Right renal cortex interstitium (tissue), 3 donors: Measurements from ENCODE around the gene RAB3GAP1. TPM values are rescaled to one million over a fixed set of nuclear protein-coding genes. Genes with fewer than 3 reads are reported as not detected.
"Not testable (repeated sequence)": the region's sequence is repeated elsewhere in the genome, so short reads cannot be mapped to it uniquely, and the experiment has no call there.

Source experiments
- DNase-seq, 3 donors: peaks; one replicate each; pipeline ENCODE4 v3.0.0-alpha.2; 2013; ENCODE audit warnings: low read depth in 3 of 3, low spot score in 2 of 3
- polyA plus RNA-seq, 3 donors: library from polyadenylated mRNA; unstranded; fragments of 120-200 nt; gene quantifications; one replicate each; pipeline ENCODE4 v1.2.1, GENCODE V29; 2013; ENCODE audit not compliant: insufficient read length in 3 of 3

RAB3GAP1 gene
- polyA plus RNA-seq, 3 donors = 52.1 to 57.0 (median 54.3) TPM

- DNase-seq = no peak
These were observed 944 bp downstream of the RAB3GAP1 start for GRCh38 chr2:135052997-135053474.

DNA sequence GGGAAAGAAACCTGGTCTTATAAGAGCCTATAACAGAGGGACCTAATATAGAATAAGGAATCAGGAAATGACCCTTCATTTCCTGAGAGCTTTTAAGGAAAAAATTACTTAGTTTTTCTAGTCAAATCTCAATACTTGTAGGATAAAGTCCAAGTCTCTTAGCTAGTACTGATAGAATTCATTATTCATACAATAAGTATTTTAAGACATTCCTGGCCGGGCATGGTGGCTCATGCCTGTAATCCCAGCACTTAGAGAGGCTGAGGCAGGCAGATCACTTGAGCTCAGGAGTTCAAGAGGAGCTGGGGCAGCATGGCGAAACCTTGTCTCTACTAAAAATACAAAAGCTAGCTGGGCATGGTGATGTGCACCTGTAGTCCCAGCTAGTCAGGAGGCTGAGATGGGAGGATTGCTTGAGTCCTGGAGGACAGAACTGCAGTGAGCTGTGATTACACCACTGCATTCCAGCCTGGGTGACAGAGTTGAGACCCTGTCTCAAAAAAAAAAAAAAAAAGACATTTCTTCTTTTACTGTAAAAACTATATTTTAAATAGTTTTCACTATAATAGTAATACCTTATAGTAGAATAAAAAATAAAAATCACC lies 3.2 kb downstream of the RAB3GAP1 start:
- no peak for DNase-seq

DNA sequence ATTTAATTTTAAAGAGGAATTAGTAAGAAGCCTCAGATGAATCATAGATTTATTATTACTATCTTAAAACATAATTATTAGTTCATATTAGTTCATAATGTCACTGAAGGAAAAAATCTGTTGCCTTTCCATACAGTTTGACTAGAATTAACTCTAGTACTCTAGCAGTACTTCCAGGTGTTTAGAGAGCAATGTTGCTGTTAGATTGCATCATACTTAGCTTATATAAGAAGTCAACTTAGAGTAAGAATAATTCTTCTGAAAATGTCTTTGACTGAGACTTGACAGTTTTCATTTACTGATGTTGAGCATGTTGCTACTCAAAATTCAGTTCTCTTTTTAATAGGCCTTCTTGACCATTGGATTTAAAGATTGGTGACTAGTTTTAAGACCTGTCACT lies 4.7 kb downstream of the RAB3GAP1 start:
- DNase-seq = no peak

- DNase-seq = no peak
These were observed 7.5 kb downstream of the RAB3GAP1 start for GRCh38 chr2:135059577-135059976.

DNA sequence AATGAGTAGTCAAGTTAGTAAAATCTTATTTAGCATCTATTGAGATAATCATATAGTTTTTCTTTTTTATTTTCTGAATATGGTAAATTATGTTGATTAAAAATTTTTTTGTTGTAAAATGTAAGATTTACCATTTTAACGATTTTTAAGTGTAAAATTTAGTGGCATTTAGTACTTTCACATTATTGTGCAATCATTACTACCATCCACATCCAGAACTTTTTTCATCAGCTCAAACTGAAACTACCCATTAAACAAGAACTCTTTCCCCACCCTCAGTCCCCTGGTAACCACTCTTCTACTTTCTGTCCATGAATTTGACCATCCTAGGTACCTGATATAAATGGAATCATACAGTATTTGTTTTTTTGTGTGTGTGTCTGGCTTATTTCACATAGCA lies 11.1 kb downstream of the RAB3GAP1 start:
- no peak for DNase-seq

DNA sequence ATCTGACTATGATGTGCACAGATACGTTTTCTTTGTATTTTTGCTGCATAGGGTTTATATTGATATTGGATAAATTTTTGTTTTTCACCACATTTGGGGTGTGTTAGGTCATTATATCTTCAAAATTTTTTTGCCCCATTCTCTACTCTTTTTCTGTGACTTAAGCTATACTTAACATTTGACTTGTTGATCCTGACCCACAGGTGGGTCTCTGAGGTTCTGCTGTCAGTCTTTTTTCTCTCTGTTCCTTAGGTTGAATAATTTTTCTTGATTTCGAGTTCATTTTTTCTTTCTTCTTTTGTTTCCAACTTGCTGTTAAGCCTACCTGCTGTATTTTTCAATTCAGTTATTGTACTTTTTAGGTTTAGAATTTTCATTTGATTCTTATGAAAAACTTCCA lies 12.1 kb downstream of the RAB3GAP1 start:
- no peak for DNase-seq

- DNase-seq = no peak
These were observed 14.6 kb downstream of the RAB3GAP1 start for GRCh38 chr2:135066710-135067109.

DNA sequence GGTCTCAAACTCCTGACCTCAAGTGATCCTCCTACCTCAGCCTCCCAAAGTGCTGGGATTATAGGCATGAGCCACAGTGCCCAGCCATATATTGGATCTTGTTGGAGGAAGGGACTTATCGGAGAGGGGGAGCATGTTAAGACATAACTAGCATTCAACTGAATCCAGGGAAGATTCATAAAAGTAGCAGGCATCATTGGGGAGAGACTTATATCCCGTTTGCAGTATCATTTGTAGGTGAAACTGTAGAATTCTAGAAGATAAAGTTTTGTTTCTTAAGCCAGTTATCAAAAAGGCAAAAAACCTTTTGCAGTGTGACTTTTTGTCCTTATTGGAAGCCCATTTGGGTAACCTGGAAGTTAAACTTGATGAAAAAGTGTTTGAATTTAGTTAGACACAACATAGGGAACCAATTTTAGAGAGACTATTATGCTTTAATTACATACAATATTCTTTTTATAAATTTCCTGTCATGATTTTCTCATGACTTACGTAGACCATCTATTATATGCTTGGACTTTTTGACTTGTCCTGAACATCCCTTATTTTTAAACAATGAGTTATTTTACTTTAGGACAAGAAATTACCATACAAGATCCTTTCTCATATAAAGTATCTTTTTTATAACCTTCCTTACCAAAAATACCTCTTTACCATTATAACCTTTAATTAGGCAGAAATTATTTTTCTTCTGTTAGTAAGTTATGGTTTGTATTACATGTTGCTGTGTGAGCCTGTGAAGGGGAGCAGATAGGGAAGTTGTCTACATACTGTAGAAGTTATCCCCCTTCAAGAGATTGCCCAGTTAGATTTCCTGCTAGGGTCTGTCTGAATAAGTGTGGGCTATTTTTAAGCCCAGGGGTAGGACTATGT lies 20.3 kb downstream of the RAB3GAP1 start:
- DNase-seq = no peak

GRCh38 chr2:135074216-135074615 lies 22.1 kb downstream of the RAB3GAP1 start:
- DNase-seq = no peak

- DNase-seq = no peak
These were observed 24.5 kb downstream of the RAB3GAP1 start for GRCh38 chr2:135076556-135076955.

DNA sequence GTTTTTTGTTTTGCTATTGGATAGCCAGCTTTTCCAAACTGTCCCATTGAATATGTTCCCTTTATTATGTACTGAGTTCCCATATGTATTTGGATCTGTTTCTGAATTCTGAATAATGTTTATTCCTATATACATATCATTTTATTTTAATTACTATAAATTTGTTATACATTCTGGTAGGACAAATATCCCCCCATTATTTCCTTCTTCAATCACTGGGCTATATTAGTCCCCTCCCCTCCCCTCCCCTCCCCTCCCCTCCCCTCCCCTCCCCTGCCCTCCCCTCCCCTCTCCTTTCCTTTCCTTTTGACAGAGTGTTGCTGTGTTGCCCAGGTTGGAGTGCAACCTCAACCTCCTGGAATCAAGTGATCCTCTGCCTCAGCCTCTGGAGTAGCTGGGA lies 26.3 kb downstream of the RAB3GAP1 start:
- no peak for DNase-seq

GRCh38 chr2:135086222-135086621 lies 34.1 kb downstream of the RAB3GAP1 start:
- no peak for DNase-seq

DNA sequence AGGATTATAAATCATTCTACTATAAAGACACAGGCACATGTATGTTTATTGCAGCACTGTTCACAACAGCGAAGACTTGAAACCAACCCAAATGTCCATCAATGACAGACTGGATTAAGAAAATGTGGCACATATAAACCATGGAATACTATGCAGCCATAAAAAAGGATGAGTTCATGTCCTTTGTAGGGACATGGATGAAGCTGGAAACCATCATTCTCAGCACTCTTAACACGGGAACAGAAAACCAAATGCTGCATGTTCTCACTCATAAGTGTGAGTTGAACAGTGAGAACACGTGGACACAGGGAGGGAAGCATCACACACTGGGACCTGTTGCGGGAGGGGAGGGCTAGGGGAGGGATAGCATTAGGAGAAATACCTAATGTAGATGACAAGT lies 37.5 kb downstream of the RAB3GAP1 start:
- DNase-seq = not testable (repeated sequence)

DNA sequence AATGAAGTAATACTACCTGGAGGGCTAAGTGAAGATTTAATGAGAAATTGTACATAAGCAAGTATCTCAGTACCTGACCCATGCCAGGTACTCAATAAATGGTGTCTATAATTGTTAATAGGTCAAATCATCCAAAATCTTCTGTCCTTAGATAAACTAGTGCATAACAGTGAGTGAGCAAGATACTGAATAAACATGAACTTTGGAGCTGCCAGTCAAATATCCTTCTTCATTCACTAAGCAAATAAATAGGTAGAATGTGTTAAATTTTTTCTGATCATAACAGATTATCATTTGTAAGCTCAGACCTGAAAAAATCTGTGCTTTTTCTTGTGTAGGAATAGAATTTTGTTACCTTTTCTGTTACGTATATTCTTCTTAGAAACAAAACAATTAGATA lies 39.6 kb downstream of the RAB3GAP1 start:
- DNase-seq = no peak

DNA sequence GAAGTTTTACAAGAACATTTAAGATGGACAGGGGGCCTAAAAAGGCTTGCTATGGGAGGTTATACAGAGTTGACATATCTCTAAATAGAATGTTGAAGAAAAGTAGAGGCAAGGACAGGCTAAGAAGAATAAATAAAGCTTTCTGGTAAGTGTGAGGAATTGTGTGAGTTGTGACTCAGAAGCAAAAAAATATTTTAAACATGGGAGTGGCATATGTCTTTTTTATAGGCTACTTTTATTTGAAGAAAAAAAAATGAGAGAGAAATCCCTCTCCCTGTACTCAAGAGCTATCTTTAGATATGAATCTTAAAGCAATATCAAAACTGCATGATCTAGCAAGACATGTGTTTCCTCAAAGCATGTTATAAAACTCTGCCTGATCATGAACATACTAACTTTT lies 41.1 kb downstream of the RAB3GAP1 start:
- no peak for DNase-seq

DNA sequence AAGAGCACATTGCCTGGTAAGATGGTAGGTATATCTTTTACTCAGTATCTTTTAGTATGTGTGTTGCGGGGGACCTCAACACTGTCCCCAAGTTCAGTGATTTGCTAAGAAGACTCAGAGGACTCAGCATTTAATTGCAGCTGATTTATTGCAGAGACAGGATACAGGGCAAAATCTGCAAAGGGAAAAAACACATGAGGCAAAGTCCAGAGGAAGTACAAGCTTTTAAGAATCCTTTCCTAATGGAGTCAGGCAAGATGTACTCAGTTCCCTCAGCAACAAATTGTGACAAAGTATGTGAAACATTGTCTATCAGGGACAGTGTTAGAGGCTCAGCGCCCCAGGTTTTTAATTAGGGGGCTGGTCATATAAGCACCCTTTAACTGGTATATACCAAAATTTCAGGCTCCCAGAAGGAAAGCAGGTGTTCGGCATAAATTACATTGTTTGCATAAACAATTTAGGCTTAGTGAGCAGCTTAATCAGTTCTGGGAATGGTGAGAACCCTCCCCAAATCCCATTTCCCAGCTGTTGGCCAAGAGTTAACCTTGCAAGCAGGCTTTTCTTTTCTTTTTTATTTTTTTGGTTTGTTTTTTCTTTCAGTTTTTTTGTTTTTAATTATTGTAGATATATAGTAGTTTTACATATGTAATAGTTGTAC lies 41.7 kb downstream of the RAB3GAP1 start:
- DNase-seq = no peak

DNA sequence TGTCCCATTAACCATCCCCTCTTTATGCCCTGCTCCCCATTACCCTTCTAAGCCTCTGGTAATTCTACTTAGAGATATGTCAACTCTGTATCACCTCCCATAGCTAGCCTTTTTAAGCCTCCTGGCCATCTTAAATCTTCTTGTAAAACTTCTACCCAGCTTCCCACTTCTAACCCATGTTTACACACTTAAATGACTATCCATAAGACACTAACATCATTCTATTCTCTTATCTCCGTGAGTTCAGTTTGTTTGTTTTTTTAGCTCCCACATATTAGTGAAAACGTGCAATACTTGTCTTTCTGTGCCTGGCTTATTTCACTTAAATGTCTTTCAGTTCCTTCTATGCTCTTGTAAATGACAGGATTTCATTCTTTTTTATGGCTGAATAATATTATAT lies 42.4 kb downstream of the RAB3GAP1 start:
- DNase-seq = no peak

- no peak for DNase-seq
These were observed 43.5 kb downstream of the RAB3GAP1 start for GRCh38 chr2:135095591-135095990.

DNA sequence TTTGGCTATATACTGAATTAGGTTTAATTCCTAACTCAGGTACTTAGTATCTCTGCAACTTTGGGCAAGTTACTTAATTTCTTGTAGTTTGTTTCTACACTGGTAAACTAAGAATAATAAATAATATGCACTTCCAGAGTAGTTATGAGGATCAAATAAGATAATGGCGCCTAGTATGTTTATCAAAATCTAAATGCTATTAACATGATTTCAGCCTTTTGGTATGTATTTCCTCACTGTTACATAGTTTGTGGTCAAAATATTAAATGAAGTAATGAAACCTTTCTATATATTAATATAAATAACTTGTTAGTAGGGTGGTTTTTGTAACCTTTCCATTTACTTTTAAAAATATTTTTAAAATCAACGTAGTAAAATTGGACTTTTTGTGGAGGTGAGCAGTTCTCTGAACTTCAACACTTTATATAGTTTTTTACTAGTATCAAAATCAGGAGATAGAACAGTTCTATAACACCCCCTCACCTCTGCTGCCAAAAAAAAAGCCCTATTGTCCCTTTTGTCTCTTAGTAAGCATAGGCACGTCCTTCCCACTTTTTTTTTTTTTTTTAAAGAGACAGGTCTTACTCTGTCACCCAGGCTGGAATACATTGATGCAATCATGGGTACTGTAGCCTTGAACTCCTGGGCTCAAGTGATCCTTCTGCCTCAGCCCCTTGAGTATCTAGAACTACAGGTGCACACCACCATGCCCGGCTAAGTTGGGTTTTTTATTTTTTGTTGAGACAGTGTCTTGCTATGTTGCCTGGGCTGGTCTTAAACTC lies 44.8 kb downstream of the RAB3GAP1 start:
- DNase-seq = no peak

GRCh38 chr2:135097532-135098231 lies 45.6 kb downstream of the RAB3GAP1 start:
- DNase-seq = no peak
